Motor neuron (in vitro differentiated cells): ENCODE measurements around the gene TRIP13. TPM values are rescaled to one million over a fixed set of nuclear protein-coding genes. Genes with fewer than 3 reads are reported as not detected.

Experiments
- ATAC-seq, 8 experiments: fragments of 200-7000 bp; cut with Tn5 transposase; replicated peaks in 6 of 8; 2 replicates each; pipeline ENCODE4 v1.8.0; 2021; ENCODE audit warnings: mild to moderate bottlenecking in 8 of 8, moderate library complexity in 8 of 8
- H3K27ac ChIP-seq, 2 donors: fragments of 250-450 bp; sonication (Bioruptor Pico); 2 replicates each; pipeline ENCODE4 v1.9.0; 2021; ENCODE audit warnings: antibody characterized with exemption in 2 of 2, mild to moderate bottlenecking in 2 of 2, moderate library complexity in 1 of 2
- H3K4me1 ChIP-seq, 2 donors: fragments of 250-450 bp; sonication (Bioruptor Pico); replicated peaks in 1 of 2; 2 replicates each; pipeline ENCODE4 v1.6.1; 2021; ENCODE audit warnings: antibody characterized with exemption in 2 of 2, mild to moderate bottlenecking in 2 of 2, moderate library complexity in 1 of 2
- H3K4me3 ChIP-seq, 5 donors: fragments of 250-450 bp; sonication (Bioruptor Pico); 2 replicates each; pipeline ENCODE4 v1.9.0; 2021; ENCODE audit warnings: antibody characterized with exemption in 5 of 5, mild to moderate bottlenecking in 5 of 5, moderate library complexity in 4 of 5
- WGBS, 10 experiments: fragments of 450-650 bp; shearing (Covaris generic); methylation state at CpG; one replicate each; pipeline ENCODE4 v1.0.0; 2022; 5-methylcytosine and 5-hydroxymethylcytosine counted together
- in situ Hi-C, 9 experiments: fragments of 400-800 bp; cut with MboI; loops; one replicate each; pipeline ENCODE4 v1.15.0; 2021; ENCODE audit warnings: low sequenced_read_pairs in 9 of 9, low pct_unique_long_range_greater_than_20kb in 2 of 9; ENCODE audit not compliant: unreplicated experiment in 9 of 9
- total RNA-seq, 8 experiments: library from RNA; unstranded; fragments of 300-600 nt; gene quantifications; 2 replicates each; pipeline versions ENCODE4 v1.2.3 to v1.2.4, GENCODE V29; 2022

The TRIP13 gene
- total RNA-seq, 8 experiments from 2014 or later, result 0.51 to 24.0 (median 2.1) TPM

- no peak for ATAC-seq
- Histone ChIP-seq H3K4me3 (peak overlapping the region; percentile 57 to 92 (median 76)), H3K4me1 (peaks cover 13 to 14% of the 10 kb centered on the region in 2 donors), H3K27ac (no peak overlapping the region)
- WGBS, 10 experiments, result 14 to 79% (median 53%) methylated on average over 1 to 19 of the region's 34 CpGs; no CpG with 5 or more reads in 2 of the 10 experiments
- in situ Hi-C loops, result loop anchor here in 2 of 9 experiments (25.0 kb wide), 1 partner anchor 229 kb away; no protein-coding TSS in a partner anchor
Observed at GRCh38 chr5:891117-891836, 1.4 kb upstream of the TRIP13 start.

- Histone ChIP-seq H3K27ac (peak overlapping the region; percentile 94 to 95), H3K4me3 (peak overlapping the region; percentile 57 to 92 (median 76)), H3K4me1 (peaks cover 13 to 14% of the 10 kb centered on the region in 2 donors)
- WGBS, 10 experiments, result 0 to 67% (median 5%) methylated on average over 1 to 10 of the region's 25 CpGs; no CpG with 5 or more reads in 1 of the 10 experiments
- in situ Hi-C loops, result loop anchor here in 2 of 9 experiments (25.0 kb wide), 1 partner anchor 230 kb away; no protein-coding TSS in a partner anchor
- ATAC-seq, result peak; percentile 44 to 62 (median 54)
Observed at GRCh38 chr5:891837-892393, 769 bp upstream of the TRIP13 start.

- Histone ChIP-seq H3K4me3 (peak overlapping the region; percentile 57 to 92 (median 76)), H3K27ac (no peak overlapping the region), H3K4me1 (peaks cover 13 to 14% of the 10 kb centered on the region in 2 donors)
- peak in 1 of 8 experiments; percentile 3 for ATAC-seq
- in situ Hi-C loops, result loop anchor here in 2 of 9 experiments (25.0 kb wide), 1 partner anchor 231 kb away; no protein-coding TSS in a partner anchor
- 0% methylated on average over 1 to 2 of the region's 31 CpGs; no CpG with 5 or more reads in 8 of the 10 experiments for WGBS, 10 experiments
Observed at GRCh38 chr5:893137-893506, 438 bp downstream of the TRIP13 start.

- no peak for ATAC-seq
- Histone ChIP-seq H3K27ac (no peak overlapping the region), H3K4me3 (peak overlapping the region in 3 of 5 donors; percentile 57 to 90 (median 69)), H3K4me1 (peaks cover 13 to 14% of the 10 kb centered on the region in 2 donors)
- in situ Hi-C loops, result loop anchor here in 2 of 9 experiments (25.0 kb wide), 1 partner anchor 231 kb away; no protein-coding TSS in a partner anchor
- 63 to 83% (median 73%) methylated on average over 2 to 7 of the region's 9 CpGs; no CpG with 5 or more reads in 7 of the 10 experiments for WGBS, 10 experiments
Observed at GRCh38 chr5:893711-894110, 1.0 kb downstream of the TRIP13 start.

- in situ Hi-C loops, result loop anchor here in 1 of 9 experiments (10.0 kb wide), 1 partner anchor 236 kb away; no protein-coding TSS in a partner anchor
Observed at GRCh38 chr5:900781-901180, 8.1 kb downstream of the TRIP13 start.

GRCh38 chr5:902129-902916, 9.6 kb downstream of the TRIP13 start:
- no peak for ATAC-seq
- 67 to 100% (median 96%) methylated on average over 1 to 14 of the region's 16 CpGs for WGBS, 10 experiments
- in situ Hi-C loops, result loop anchor here in 1 of 9 experiments (10.0 kb wide), 1 partner anchor 238 kb away; no protein-coding TSS in a partner anchor
- H3K27ac ChIP-seq, result no peak overlapping the region
- no peak overlapping the region for H3K4me3 ChIP-seq
- peaks cover 0 to 3% of the 10 kb centered on the region in 2 donors for H3K4me1 ChIP-seq

More at GRCh38 chr5:900781-901180, 8.1 kb downstream of the TRIP13 start:
- Histone ChIP-seq H3K4me1 (peaks cover 0 to 3% of the 10 kb centered on the region in 2 donors), H3K4me3 (no peak overlapping the region), H3K27ac (no peak overlapping the region)
- ATAC-seq, result no peak
- WGBS, 10 experiments, result 67 to 92% (median 80%) methylated on average over 1 to 3 of the region's 4 CpGs; no CpG with 5 or more reads in 5 of the 10 experiments

GRCh38 chr5:903756-904096, 11.0 kb downstream of the TRIP13 start:
- 60 to 100% (median 94%) methylated on average over 1 to 6 of the region's 6 CpGs; no CpG with 5 or more reads in 2 of the 10 experiments for WGBS, 10 experiments
- Histone ChIP-seq H3K27ac (no peak overlapping the region), H3K4me1 (peaks cover 0 to 3% of the 10 kb centered on the region in 2 donors), H3K4me3 (no peak overlapping the region)
- in situ Hi-C loops, result loop anchor here in 1 of 9 experiments (10.0 kb wide), 1 partner anchor 239 kb away; no protein-coding TSS in a partner anchor
- no peak for ATAC-seq

GRCh38 chr5:905139-905642, 12.5 kb downstream of the TRIP13 start:
- 75 to 97% (median 90%) methylated on average over 2 to 6 of the region's 12 CpGs; no CpG with 5 or more reads in 3 of the 10 experiments for WGBS, 10 experiments
- in situ Hi-C loops, result loop anchor here in 1 of 9 experiments (10.0 kb wide), 1 partner anchor 240 kb away; no protein-coding TSS in a partner anchor

GRCh38 chr5:907366-907910, 14.8 kb downstream of the TRIP13 start:
- in situ Hi-C loops, result loop anchor here in 1 of 9 experiments (10.0 kb wide), 1 partner anchor 243 kb away; no protein-coding TSS in a partner anchor

More at GRCh38 chr5:905139-905642, 12.5 kb downstream of the TRIP13 start:
- no peak overlapping the region for H3K4me3 ChIP-seq
- peaks cover 0 to 3% of the 10 kb centered on the region in 2 donors for H3K4me1 ChIP-seq
- H3K27ac ChIP-seq, result no peak overlapping the region
- ATAC-seq, result peak in 1 of 8 experiments; percentile 16

GRCh38 chr5:908172-908571, 15.5 kb downstream of the TRIP13 start:
- H3K27ac ChIP-seq, result no peak overlapping the region
- no peak overlapping the region for H3K4me3 ChIP-seq
- no peak for ATAC-seq
- in situ Hi-C loops, result loop anchor here in 1 of 9 experiments (10.0 kb wide), 1 partner anchor 243 kb away; no protein-coding TSS in a partner anchor
- 93 to 100% (median 100%) methylated on average over 1 to 7 of the region's 16 CpGs; no CpG with 5 or more reads in 4 of the 10 experiments for WGBS, 10 experiments
- peaks cover 0 to 11% of the 10 kb centered on the region in 2 donors for H3K4me1 ChIP-seq

More at GRCh38 chr5:907366-907910, 14.8 kb downstream of the TRIP13 start:
- ATAC-seq, result no peak
- 85 to 100% (median 100%) methylated on average over 2 to 5 of the region's 7 CpGs; no CpG with 5 or more reads in 7 of the 10 experiments for WGBS, 10 experiments
- Histone ChIP-seq H3K4me1 (peaks cover 0 to 8% of the 10 kb centered on the region in 2 donors), H3K27ac (no peak overlapping the region), H3K4me3 (no peak overlapping the region)

GRCh38 chr5:909086-909485, 16.4 kb downstream of the TRIP13 start:
- in situ Hi-C loops, result loop anchor here in 1 of 9 experiments (10.0 kb wide), 1 partner anchor 244 kb away; no protein-coding TSS in a partner anchor
- H3K27ac ChIP-seq, result no peak overlapping the region
- no peak for ATAC-seq
- 76 to 90% methylated on average over 2 of the region's 8 CpGs; no CpG with 5 or more reads in 8 of the 10 experiments for WGBS, 10 experiments
- no peak overlapping the region for H3K4me3 ChIP-seq
- peaks cover 0 to 15% of the 10 kb centered on the region in 2 donors for H3K4me1 ChIP-seq
